Epidermal melanocyte (primary cell): Measurements from ENCODE around the gene FCN2.

Experiments
- DNase-seq: peaks from one replicate; pipeline ENCODE4 v3.0.0; 2011; ENCODE audit warnings: low spot score; ENCODE audit not compliant: insufficient read length

FCN2 gene

DNA sequence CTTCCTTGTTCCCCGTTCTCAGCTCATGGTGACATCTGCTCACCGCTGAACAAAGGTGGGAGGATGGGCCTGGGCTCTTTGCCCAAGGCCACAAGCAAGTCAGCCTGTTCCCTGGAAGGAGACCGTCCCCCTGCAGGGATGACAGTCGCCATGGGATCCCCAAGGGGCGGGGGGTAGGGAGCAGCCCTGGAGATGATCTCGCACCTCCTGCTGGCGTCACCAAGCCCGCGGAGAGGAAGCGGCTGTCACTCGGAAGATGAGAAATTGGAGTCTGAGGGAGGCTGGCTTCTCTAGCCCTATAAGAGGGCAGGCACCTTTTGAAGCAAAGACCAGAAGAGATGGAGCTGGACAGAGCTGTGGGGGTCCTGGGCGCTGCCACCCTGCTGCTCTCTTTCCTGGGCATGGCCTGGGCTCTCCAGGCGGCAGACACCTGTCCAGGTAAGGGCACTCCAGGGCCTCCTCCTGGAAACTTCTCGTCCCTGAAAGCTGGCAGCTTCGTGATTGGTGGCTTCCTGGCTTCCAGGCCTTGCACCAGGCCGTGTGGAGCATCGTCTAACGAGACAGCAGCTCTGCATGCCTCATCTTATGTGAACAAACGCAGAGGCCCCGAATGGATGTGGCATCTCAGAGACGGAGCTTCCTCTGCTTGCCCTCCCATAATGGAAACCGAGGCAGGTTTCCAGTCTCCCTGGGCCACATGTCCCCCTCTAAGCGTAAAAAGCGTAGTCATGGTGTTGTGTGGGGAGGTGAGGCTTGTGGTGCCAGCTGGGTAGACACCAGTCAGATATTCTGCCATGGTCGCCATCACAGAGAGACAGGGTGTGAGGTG lies at the start of gene FCN2:
FCN2 (plus strand) TSS at position 327 of the 829 bp plus-strand sequence; CDS start at position 339, 12 bp downstream.
- DNase-seq = no peak

DNA sequence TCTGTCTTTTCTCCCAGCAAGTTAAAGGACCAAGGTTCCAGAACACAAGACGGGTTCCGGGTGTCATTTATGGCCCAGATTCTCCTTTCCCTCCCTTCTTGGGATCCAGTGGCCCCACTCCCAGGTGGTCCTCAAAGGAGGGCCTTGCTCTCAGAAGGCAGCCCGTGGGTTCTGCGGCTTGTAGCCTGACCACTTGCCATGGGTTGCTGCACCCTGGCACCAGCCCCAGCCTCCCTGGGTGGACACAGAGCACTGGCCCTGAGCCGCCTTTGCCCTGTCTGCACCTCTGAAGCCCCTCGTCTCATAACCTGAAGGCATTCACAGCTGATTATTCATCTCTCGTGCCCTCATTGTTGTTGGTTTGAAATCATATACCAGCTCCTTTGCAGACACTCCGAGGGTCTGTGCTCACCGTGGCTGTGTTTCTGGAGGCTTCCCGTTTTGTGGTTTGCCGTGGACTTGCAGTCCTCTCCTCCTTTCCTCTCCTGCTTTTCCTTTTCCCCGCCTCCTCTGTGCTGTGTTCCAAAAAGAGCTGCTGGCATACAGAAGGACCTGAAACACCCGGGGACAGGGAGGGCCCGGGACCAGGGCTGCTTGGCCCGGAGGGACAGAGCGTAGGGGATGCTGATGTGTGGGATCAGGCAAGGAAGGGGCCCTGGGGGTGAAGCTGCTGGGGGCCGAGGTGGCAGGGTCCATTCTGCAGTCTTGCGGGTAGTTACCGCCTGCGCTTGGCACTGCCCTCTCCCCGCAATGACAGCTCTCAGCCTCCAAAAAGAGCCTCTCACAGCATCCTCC lies 49.5 kb upstream of the FCN2 start:
- DNase-seq = no peak

GRCh38 chr9:134832471-134832870 lies 48.1 kb upstream of the FCN2 start:
- DNase-seq = no peak

DNA sequence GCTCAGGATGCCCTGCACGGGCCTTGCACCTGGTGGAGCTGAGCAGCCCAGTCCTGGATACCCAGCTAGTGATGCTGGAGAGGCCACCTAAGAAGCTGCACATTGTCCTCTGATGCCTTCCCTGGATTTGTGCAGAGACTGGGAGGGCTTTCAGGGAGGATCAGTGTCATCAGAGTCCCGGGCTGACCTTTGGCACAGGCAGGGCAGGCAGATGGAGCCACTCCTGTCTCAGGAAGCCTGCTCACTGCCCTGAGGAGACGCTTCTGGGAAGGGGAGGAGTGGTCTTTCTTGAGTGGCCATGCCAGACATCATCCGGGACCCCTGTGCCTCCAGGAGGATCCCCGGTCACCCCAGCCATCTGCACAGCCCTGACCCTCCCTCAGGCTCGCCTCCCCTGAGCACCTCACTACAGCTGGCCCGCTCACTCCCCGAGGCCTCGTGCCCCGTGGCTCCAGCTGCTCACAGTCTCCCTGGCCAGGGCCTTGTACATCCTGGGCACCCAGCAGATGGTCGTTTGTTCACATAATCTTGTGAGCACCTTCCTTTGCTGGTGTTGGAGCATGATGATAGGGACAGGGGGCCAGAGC lies 47.2 kb upstream of the FCN2 start:
- DNase-seq = no peak

GRCh38 chr9:134834217-134834956 lies 46.2 kb upstream of the FCN2 start:
- no peak for DNase-seq

DNA sequence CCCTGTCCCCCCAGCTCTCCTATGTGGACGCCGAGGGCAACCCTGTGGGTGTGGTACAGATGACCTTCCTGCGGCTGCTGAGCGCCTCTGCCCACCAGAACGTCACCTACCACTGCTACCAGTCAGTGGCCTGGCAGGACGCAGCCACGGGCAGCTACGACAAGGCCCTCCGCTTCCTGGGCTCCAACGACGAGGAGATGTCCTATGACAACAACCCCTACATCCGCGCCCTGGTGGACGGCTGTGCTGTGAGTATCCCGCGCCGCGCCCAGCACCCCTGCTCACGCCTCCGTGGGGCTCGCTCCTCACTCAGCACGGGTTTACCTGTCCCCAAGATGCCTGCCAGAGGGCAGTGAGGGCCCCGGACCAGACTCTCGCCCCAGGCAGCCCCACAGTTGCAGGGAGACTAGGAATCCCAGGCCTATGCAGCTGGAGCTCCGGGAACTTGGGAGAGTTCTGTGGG lies 45.6 kb upstream of the FCN2 start:
- no peak for DNase-seq

DNA sequence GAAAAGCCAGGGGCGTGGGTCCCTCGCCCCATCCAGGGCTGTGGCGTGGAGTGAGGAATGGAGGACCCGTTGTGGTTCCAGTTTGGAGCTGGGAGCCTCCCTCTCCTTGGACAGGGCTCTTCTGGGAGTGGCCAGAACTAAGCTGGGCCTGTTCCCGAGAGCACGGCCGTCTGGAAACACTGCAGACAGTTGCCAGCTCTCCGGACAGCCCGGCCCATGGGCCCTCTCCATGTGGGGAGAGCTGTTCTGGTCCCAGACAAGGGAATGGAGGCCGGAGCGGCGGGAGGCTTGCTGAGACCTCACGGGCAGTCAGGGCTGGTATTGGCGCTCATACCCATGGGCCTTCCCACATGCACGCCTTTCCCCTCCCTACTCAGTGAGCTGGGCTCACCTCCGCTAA lies 45.2 kb upstream of the FCN2 start:
- DNase-seq = no peak

DNA sequence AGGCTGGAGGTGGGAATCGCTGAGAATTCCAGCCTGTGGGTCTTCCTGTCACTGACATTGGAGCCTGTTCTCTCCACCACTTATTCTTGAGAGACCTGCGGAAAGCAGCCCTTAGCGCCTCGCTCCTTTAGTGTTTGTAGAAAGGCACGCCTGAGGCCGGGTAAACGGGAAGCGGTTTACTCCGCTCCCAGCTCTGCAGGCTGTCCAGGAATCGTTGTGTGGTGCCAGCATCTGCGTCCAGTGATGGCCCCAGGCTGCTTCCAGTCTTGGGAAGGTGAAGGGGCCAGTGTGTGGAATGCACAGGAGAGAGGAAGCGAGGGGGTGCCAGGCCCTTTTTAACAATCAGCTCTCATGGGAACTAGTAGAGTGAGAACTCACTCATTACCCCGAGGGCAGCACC lies 44.6 kb upstream of the FCN2 start:
- no peak for DNase-seq

- DNase-seq = no peak
Observed at GRCh38 chr9:134836406-134836970, 44.1 kb upstream of the FCN2 start.

DNA sequence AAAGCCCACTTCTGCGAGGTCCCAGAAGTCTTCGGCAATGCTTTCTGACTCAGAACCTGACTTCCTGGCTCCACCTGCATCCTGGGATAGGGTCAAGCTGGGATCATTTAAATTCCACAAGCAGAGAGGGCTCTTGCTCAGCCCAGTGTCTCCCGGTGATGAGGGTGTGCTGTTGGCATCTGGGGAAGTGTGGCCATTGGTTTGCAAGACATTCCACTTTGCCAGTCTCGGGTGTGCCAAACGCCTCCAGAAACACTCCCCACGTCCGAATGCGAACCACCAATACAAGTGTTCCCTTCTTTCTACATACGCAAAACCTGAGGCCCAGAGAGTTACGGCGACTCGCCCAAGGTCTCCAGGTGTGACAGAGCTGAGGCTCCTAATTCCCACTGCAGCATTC lies 43.1 kb upstream of the FCN2 start:
- no peak for DNase-seq

- DNase-seq = no peak
Observed at GRCh38 chr9:134838651-134839454, 41.8 kb upstream of the FCN2 start.

GRCh38 chr9:134839455-134840125 lies 41.0 kb upstream of the FCN2 start:
- no peak for DNase-seq

DNA sequence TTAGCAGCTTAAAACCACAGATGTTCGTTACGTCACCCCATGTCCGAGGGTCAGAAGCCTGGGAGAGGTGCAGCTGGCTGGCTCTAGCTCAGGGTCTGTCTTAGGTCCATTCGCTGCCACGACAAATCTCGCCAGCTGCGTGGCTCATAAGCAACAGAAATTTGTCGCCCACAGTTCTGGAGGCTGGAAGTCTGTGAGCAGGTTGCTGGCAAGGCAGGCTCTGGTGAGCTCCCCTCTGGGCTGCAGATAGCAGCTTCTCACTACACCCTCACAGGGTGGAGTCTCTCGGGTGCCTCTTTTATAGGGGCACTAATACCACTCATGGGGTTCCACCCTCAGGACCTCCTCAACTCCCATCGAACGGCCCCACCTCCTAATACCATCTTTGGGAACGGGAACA lies 40.1 kb upstream of the FCN2 start:
- DNase-seq = no peak

- no peak for DNase-seq
Observed at GRCh38 chr9:134841180-134841904, 39.3 kb upstream of the FCN2 start.

GRCh38 chr9:134842321-134842720 lies 38.3 kb upstream of the FCN2 start:
- DNase-seq = no peak

DNA sequence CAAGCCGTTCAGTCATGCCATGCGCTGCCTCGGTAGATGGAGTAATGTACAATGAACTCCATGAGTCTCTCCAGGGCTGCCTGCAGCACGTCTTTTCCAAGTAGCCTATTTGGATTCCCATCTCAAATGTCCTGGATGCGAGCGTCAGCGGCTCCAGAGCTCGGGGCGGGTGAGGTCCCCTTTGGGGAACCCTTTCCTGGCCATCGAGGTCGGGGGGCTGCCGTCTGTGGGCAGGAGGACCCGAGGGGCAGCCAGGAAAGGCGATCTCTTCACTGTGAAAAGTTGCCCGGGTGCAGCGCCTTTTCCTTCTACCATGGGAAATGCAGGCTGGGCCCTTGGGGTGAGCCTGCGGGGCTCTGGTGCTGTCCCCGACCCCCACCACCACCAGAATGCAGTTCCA lies 36.9 kb upstream of the FCN2 start:
- DNase-seq = no peak

GRCh38 chr9:134844821-134845220 lies 35.8 kb upstream of the FCN2 start:
- DNase-seq = no peak

- no peak for DNase-seq
Observed at GRCh38 chr9:134846187-134846586, 34.4 kb upstream of the FCN2 start.

DNA sequence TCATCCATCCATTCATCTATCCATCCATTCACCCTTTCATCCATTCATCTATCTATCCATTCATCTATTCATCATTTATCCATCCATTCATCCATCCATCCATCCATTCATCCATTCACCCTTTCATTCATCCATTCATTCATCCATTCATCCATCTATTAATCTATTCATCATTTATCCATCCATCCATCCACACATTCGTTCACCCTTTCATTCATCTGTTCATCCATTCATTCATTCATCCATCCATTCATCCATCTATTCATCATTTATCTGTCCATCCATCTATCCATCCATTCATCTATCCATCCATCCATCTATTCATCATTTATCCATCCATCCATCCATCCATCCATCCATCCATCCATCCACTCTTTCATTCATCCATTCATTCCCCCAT lies 33.9 kb upstream of the FCN2 start:
- DNase-seq = no peak
